Keratinocyte (primary cell): ENCODE results near the gene LRIT3. TPM values are rescaled to one million over a fixed set of nuclear protein-coding genes. Genes with fewer than 3 reads are reported as not detected.

ENCODE experiments used
- DNase-seq: peaks from one replicate; pipeline ENCODE4 v3.0.0-alpha.2; 2011; ENCODE audit warnings: low read depth, missing footprints, low spot score
- FAIRE-seq: peaks from 2 replicates; lab custom pipeline; 2011; peaks lifted over from hg19 to GRCh38; lab: Jason Lieb, UNC
- H2AFZ ChIP-seq: 2 replicates; pipeline ENCODE4 v1.6.0; 2012; ENCODE audit warnings: low read length, control low read depth, inconsistent platforms; ENCODE audit not compliant: control insufficient read depth
- H3K27ac ChIP-seq: 2 replicates; pipeline ENCODE4 v1.5.1; 2011; ENCODE audit warnings: low read length; ENCODE audit not compliant: control insufficient read depth, insufficient read depth
- H3K27me3 ChIP-seq: 3 replicates; pipeline ENCODE4 v1.6.0; 2011; ENCODE audit warnings: low read length; ENCODE audit not compliant: control insufficient read depth, insufficient read depth; ENCODE audit errors: extremely low read depth
- H3K36me3 ChIP-seq, 2 experiments: 2 replicates in 1 of 2; 3 replicates in 1 of 2; pipeline ENCODE4 v1.5.1; 2011; ENCODE audit warnings: low read length in 2 of 2, mild to moderate bottlenecking in 1 of 2; ENCODE audit not compliant: control insufficient read depth in 2 of 2, insufficient read depth in 2 of 2; ENCODE audit errors: extremely low read depth in 1 of 2
- H3K4me1 ChIP-seq: 3 replicates; pipeline ENCODE4 v1.5.1; 2011; ENCODE audit warnings: low read length; ENCODE audit not compliant: control insufficient read depth, insufficient read depth; ENCODE audit errors: extremely low read depth
- H3K4me2 ChIP-seq: 3 replicates; pipeline ENCODE4 v1.6.0; 2011; ENCODE audit warnings: low read depth, low read length; ENCODE audit not compliant: control insufficient read depth, insufficient read depth; ENCODE audit errors: extremely low read depth
- H3K4me3 ChIP-seq, 3 experiments: fragments of 200-600 bp in 1 of 3; sonication (generic) in 1 of 3; 2 replicates in 2 of 3; 3 replicates in 1 of 3; pipeline ENCODE4 v1.5.1; 2011 to 2016; ENCODE audit warnings: low read length in 3 of 3, mild to moderate bottlenecking in 3 of 3, control low read depth in 2 of 3, inconsistent platforms in 1 of 3, low read depth in 1 of 3, mixed read lengths in 1 of 3, mixed run types in 1 of 3, moderate library complexity in 1 of 3; ENCODE audit not compliant: control insufficient read depth in 2 of 3, insufficient read depth in 2 of 3; ENCODE audit errors: extremely low read depth in 1 of 3
- H3K79me2 ChIP-seq: 2 replicates; pipeline ENCODE4 v1.6.0; 2012; ENCODE audit warnings: low read length; ENCODE audit not compliant: control insufficient read depth, insufficient read depth
- H3K9ac ChIP-seq: 3 replicates; pipeline ENCODE4 v1.6.0; 2011; ENCODE audit warnings: low read length; ENCODE audit not compliant: control insufficient read depth, insufficient read depth; ENCODE audit errors: extremely low read depth
- H3K9me1 ChIP-seq: 3 replicates; pipeline ENCODE4 v1.6.0; 2011; ENCODE audit warnings: low read length; ENCODE audit not compliant: control insufficient read depth, insufficient read depth; ENCODE audit errors: extremely low read depth
- H3K9me3 ChIP-seq: 2 replicates; pipeline ENCODE4 v1.5.1; 2012; ENCODE audit warnings: low read depth, low read length; ENCODE audit not compliant: control insufficient read depth
- H4K20me1 ChIP-seq: 3 replicates; pipeline ENCODE4 v1.6.0; 2011; ENCODE audit warnings: low read length; ENCODE audit not compliant: control insufficient read depth, insufficient read depth; ENCODE audit errors: extremely low read depth
- EZH2 ChIP-seq: IDR thresholded peaks from one replicate; pipeline ENCODE4 v1.6.1; 2012; ENCODE audit warnings: inconsistent platforms, mild to moderate bottlenecking, low read length, moderate library complexity
- dilution Hi-C: fragments of 300-500 bp; cut with MboI; formaldehyde crosslinking; loops from one replicate; pipeline ENCODE4 v1.7.0; 2020; ENCODE audit warnings: low sequenced_read_pairs; ENCODE audit not compliant: extremely low pct_ligation_motif_present
- polyA plus RNA-seq, 5 experiments: library from polyadenylated mRNA; depleted of rRNA in 3 of 5; stranded (reverse) in 3 of 5; stranded (forward) in 1 of 5; unstranded in 1 of 5; fragments of >200 nt; gene quantifications; 1 replicate in 1 of 5; 2 replicates in 3 of 5; 3 replicates in 1 of 5; pipeline versions ENCODE4 v1.2.1 to v1.2.3, GENCODE V29; 2011 to 2012; ENCODE audit warnings: missing spikeins in 2 of 5, low read depth in 1 of 5, low replicate concordance in 1 of 5
- TF ChIP-seq, protein P1 (sequence below), 3 experiments: IDR thresholded peaks in 1 of 3; conservative IDR thresholded peaks in 1 of 3; optimal IDR thresholded peaks in 1 of 3; 2 replicates in 2 of 3; 3 replicates in 1 of 3; pipeline versions ENCODE3 to v1.5.1; 2011; ENCODE audit warnings: low read length in 3 of 3, mild to moderate bottlenecking in 3 of 3, moderate library complexity in 2 of 3, control low read depth in 1 of 3, inconsistent platforms in 1 of 3; ENCODE audit not compliant: insufficient read depth in 2 of 3; ENCODE audit errors: extremely low read depth in 1 of 3

LRIT3 gene
- polyA plus RNA-seq, 1 donor (not counting 4 experiments of a cell fraction or from before 2014, with no cell fraction given) = 0.09 TPM

DNA sequence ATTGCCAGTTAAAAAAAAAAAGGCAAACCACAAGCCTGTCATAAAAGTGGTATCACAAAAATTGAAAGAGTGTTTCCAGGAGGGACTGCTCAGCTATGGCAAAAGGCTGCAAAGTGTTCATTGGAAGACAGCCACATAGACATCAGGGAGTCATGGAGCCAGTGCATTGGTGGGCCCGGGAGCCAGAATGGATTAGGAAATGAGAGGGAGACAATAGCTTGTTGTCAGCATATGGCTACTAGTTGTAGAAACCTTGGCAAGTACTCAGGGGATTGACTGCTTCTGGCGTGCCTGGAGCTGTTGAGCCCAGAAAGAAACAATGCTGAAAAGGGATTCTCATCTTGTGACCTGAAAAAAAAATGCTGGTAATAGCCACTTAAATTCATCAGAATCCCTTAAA is 27.3 kb upstream of the LRIT3 start:
- peaks cover 47% of the 10 kb centered on the region for H3K79me2 ChIP-seq
- no peaks in the 10 kb centered on the region for H3K27me3 ChIP-seq
- DNase-seq (no peak), FAIRE-seq (no peak)
- H2AFZ ChIP-seq = no peak overlapping the region
- H4K20me1 ChIP-seq = no peaks in the 10 kb centered on the region
- dilution Hi-C loops = no loop called here
- TF ChIP-seq, protein P1, sequence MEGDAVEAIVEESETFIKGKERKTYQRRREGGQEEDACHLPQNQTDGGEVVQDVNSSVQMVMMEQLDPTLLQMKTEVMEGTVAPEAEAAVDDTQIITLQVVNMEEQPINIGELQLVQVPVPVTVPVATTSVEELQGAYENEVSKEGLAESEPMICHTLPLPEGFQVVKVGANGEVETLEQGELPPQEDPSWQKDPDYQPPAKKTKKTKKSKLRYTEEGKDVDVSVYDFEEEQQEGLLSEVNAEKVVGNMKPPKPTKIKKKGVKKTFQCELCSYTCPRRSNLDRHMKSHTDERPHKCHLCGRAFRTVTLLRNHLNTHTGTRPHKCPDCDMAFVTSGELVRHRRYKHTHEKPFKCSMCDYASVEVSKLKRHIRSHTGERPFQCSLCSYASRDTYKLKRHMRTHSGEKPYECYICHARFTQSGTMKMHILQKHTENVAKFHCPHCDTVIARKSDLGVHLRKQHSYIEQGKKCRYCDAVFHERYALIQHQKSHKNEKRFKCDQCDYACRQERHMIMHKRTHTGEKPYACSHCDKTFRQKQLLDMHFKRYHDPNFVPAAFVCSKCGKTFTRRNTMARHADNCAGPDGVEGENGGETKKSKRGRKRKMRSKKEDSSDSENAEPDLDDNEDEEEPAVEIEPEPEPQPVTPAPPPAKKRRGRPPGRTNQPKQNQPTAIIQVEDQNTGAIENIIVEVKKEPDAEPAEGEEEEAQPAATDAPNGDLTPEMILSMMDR (optimal IDR thresholded peaks at IDR 0.05 in 1 of 3, IDR thresholded peaks at IDR 0.05 in 1 of 3, conservative IDR thresholded peaks at IDR 0.05 in 1 of 3; ENCODE audit: extremely low read depth in 1 of 3, insufficient read depth in 2 of 3, low read length in 3 of 3) = no peak
- TF ChIP-seq EZH2 = no peak
- no peak overlapping the region for H3K4me2 ChIP-seq
- peaks cover 8 to 26% of the 10 kb centered on the region in 2 experiments for H3K36me3 ChIP-seq
- no peak overlapping the region for H3K9ac ChIP-seq
- H3K27ac ChIP-seq = no peak overlapping the region
- H3K9me1 ChIP-seq = no peaks in the 10 kb centered on the region
- no peaks in the 10 kb centered on the region for H3K9me3 ChIP-seq
- no peak overlapping the region for H3K4me3 ChIP-seq
- H3K4me1 ChIP-seq = peaks cover 16% of the 10 kb centered on the region

DNA sequence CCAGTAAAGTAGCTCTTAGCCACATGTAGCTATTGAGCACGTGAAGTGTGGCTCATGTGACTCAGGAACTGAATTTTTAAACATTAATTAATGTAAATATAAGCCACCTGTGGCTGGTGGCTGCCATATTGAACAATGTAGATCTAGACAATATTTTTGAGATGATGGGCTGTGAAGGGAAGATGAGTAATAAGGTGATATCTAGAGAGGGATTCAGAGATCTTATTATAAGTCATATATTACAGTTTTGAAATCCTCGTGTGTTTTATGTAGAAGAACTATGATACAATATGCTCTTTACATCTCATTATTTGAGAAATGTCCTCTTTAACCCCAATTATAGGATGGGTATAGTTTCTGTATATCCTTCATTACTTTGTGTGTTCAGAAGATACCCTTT is 26.7 kb upstream of the LRIT3 start:
- no peaks in the 10 kb centered on the region for H3K9me1 ChIP-seq
- H3K27me3 ChIP-seq = no peaks in the 10 kb centered on the region
- no peak overlapping the region for H3K27ac ChIP-seq
- TF ChIP-seq, protein P1 (optimal IDR thresholded peaks at IDR 0.05 in 1 of 3, IDR thresholded peaks at IDR 0.05 in 1 of 3, conservative IDR thresholded peaks at IDR 0.05 in 1 of 3; ENCODE audit: extremely low read depth in 1 of 3, insufficient read depth in 2 of 3, low read length in 3 of 3) = no peak
- TF ChIP-seq EZH2 = no peak
- FAIRE-seq = no peak
- no peak overlapping the region for H3K4me2 ChIP-seq
- no peaks in the 10 kb centered on the region for H4K20me1 ChIP-seq
- H3K79me2 ChIP-seq = peaks cover 41% of the 10 kb centered on the region
- dilution Hi-C loops = no loop called here
- peaks cover 16% of the 10 kb centered on the region for H3K4me1 ChIP-seq
- H3K9ac ChIP-seq = no peak overlapping the region
- no peak overlapping the region for H3K4me3 ChIP-seq
- H3K9me3 ChIP-seq = no peaks in the 10 kb centered on the region
- peaks cover 8 to 26% of the 10 kb centered on the region in 2 experiments for H3K36me3 ChIP-seq
- H2AFZ ChIP-seq = no peak overlapping the region
- no peak for DNase-seq
